ENCODE data around the gene ITGB4. TPM values are rescaled to one million over a fixed set of nuclear protein-coding genes. Genes with fewer than 3 reads are reported as not detected.
A peak's percentile ranks its signal among the peaks of the same experiment; 100 is the strongest.

ITGB4 gene
- total and polyA plus RNA-seq, 5 experiments from 2014 or later = 0.35 to 2.4 (median 1.5) TPM

GRCh38 chr17:75799402-75799801 lies 78.1 kb downstream of the ITGB4 start:
- peak overlapping the region in 5 of 10 donors; percentile 11 to 65 (median 38) for H3K27ac Mint-ChIP-seq
- DNase-seq (no peak), ATAC-seq (no peak)
- POLR2A ChIA-PET = no interaction called here
- no peak overlapping the region for H3K4me3 Mint-ChIP-seq
- H3K27me3 Mint-ChIP-seq = no peaks in the 10 kb centered on the region
- peaks cover 0 to 21% (median 5%) of the 10 kb centered on the region in 4 donors for H3K4me1 Mint-ChIP-seq
- peaks cover 0 to 62% (median 0%) of the 10 kb centered on the region in 3 donors for H3K36me3 Mint-ChIP-seq
- no peaks in the 10 kb centered on the region for H3K9me3 Mint-ChIP-seq

GRCh38 chr17:75803883-75804282 lies 82.6 kb downstream of the ITGB4 start:
- H3K27me3 Mint-ChIP-seq = no peaks in the 10 kb centered on the region
- H3K4me1 Mint-ChIP-seq = peaks cover 3 to 15% (median 6%) of the 10 kb centered on the region in 4 donors
- POLR2A ChIA-PET = interaction anchor here (0.6 kb wide), 1 partner anchor 458 kb away, joined by 5 read pairs; no protein-coding TSS in a partner anchor
- H3K27ac Mint-ChIP-seq = peak overlapping the region in 1 of 10 donors; percentile 22
- ATAC-seq = no peak
- no peak for DNase-seq
- H3K4me3 Mint-ChIP-seq = no peak overlapping the region
- peaks cover 0 to 32% (median 0%) of the 10 kb centered on the region in 3 donors for H3K36me3 Mint-ChIP-seq
- no peaks in the 10 kb centered on the region for H3K9me3 Mint-ChIP-seq

DNA sequence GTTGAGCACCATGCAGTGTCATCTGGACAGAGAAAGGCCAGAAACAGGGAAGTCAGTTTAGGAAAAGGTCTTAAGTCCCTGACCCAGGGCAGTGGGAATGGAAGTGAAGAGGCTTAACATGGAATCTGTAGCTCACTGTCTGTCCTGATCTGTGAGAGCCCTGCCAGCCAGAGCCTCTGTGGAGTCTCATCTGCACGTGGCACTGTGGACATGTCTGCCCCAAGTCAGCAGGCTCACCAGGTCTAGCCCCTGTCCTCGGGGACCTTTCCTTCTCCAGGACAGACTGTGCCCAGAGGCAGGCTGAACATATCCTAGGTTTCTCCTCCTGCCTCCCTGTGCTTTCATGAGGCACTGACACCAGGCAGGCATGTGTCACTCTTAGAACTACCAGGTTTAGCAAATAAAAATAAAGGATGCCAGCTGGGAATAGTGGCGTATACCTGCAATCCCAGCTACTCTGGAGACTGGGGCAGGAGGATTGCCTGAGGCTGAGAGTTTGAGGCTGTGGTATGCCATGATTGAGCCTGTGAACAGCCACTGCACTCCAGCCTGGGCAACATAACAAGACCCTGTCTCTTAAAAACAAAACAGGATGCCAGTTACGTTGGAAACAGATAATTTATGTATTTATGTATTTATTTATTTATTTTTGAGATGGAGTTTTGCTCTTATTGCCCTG lies 85.7 kb downstream of the ITGB4 start:
- POLR2A ChIA-PET = no interaction called here
- H3K4me3 Mint-ChIP-seq = no peak overlapping the region
- peaks cover 3 to 15% (median 7%) of the 10 kb centered on the region in 4 donors for H3K4me1 Mint-ChIP-seq
- peaks cover 0 to 25% (median 0%) of the 10 kb centered on the region in 3 donors for H3K36me3 Mint-ChIP-seq
- no peak for ATAC-seq
- no peak for DNase-seq
- H3K27ac Mint-ChIP-seq = no peak overlapping the region
- no peaks in the 10 kb centered on the region for H3K27me3 Mint-ChIP-seq
- no peaks in the 10 kb centered on the region for H3K9me3 Mint-ChIP-seq

Small RNA genes within 50 kb of the gene (microRNA-seq; reads per million reads assigned to microRNA genes)
- gene MIR4738 (ENCODE audit: borderline microRNAs expressed) = not detected

Other genes with a start within 250 kb of the ITGB4 start
- under 1 TPM; 0.65 to 0.80 TPM for gene CASKIN2, start 205.9 kb upstream of the ITGB4 start, total RNA-seq
- gene CASKIN2, start 205.9 kb upstream of the ITGB4 start, polyA plus RNA-seq = under 1 TPM; 0.05 to 0.62 (median 0.61) TPM
- gene TSEN54, start 204.9 kb upstream of the ITGB4 start, total RNA-seq = 10 to 100 TPM; 53.1 to 54.4 TPM
- 100 to 1,000 TPM in 2 of 3 donors, 10 to 100 TPM in 1; 98.2 to 121 (median 103) TPM for gene TSEN54, start 204.9 kb upstream of the ITGB4 start, polyA plus RNA-seq
- gene LLGL2, start 195.8 kb upstream of the ITGB4 start, total RNA-seq = 10 to 100 TPM; 30.3 to 30.6 TPM
- 10 to 100 TPM; 13.4 to 21.8 (median 15.0) TPM for gene LLGL2, start 195.8 kb upstream of the ITGB4 start, polyA plus RNA-seq
- gene MYO15B, start 133.7 kb upstream of the ITGB4 start, total RNA-seq = 100 to 1,000 TPM; 412 to 418 TPM
- gene MYO15B, start 133.7 kb upstream of the ITGB4 start, polyA plus RNA-seq = 1 to 10 TPM; 1.9 to 3.2 (median 2.5) TPM
- 1 to 10 TPM in 1 of 2 experiments, under 1 TPM in 1; 0.82 to 1.3 TPM for gene SMIM5, start 88.0 kb upstream of the ITGB4 start, total RNA-seq
- gene SMIM5, start 88.0 kb upstream of the ITGB4 start, polyA plus RNA-seq = under 1 TPM in 2 of 3 donors, not detected in 1; 0.06 to 0.13 TPM
- 10 to 100 TPM; 76.0 to 79.0 TPM for gene RECQL5, start 54.3 kb upstream of the ITGB4 start, total RNA-seq
- 10 to 100 TPM; 12.3 to 23.4 (median 19.3) TPM for gene RECQL5, start 54.3 kb upstream of the ITGB4 start, polyA plus RNA-seq
- 100 to 1,000 TPM in 1 of 2 experiments, 10 to 100 TPM in 1; 99.2 to 121 TPM for gene SAP30BP, start 54.1 kb upstream of the ITGB4 start, total RNA-seq
- 10 to 100 TPM; 57.8 to 72.0 (median 69.6) TPM for gene SAP30BP, start 54.1 kb upstream of the ITGB4 start, polyA plus RNA-seq
- 10 to 100 TPM; 14.8 to 18.0 TPM for gene GALK1, start 43.7 kb downstream of the ITGB4 start, total RNA-seq
- gene GALK1, start 43.7 kb downstream of the ITGB4 start, polyA plus RNA-seq = 10 to 100 TPM in 2 of 3 donors, 1 to 10 TPM in 1; 9.5 to 14.4 (median 13.9) TPM
- 10 to 100 TPM; 55.6 to 57.7 TPM for gene UNK, start 63.3 kb downstream of the ITGB4 start, total RNA-seq
- gene UNK, start 63.3 kb downstream of the ITGB4 start, polyA plus RNA-seq = 10 to 100 TPM; 24.4 to 26.9 (median 26.2) TPM
- 100 to 1,000 TPM; 147 to 153 TPM for gene UNC13D, start 122.9 kb downstream of the ITGB4 start, total RNA-seq
- gene UNC13D, start 122.9 kb downstream of the ITGB4 start, polyA plus RNA-seq = 10 to 100 TPM; 50.3 to 78.0 (median 54.0) TPM
- gene WBP2, start 133.9 kb downstream of the ITGB4 start, total RNA-seq = 100 to 1,000 TPM; 152 to 156 TPM
- 10 to 100 TPM; 58.1 to 95.1 (median 70.6) TPM for gene WBP2, start 133.9 kb downstream of the ITGB4 start, polyA plus RNA-seq
- 1 to 10 TPM; 9.7 to 9.9 TPM for gene TRIM47, start 157.1 kb downstream of the ITGB4 start, total RNA-seq
- gene TRIM47, start 157.1 kb downstream of the ITGB4 start, polyA plus RNA-seq = 1 to 10 TPM; 1.9 to 8.5 (median 4.2) TPM
- gene TRIM65, start 175.5 kb downstream of the ITGB4 start, total RNA-seq = 10 to 100 TPM; 34.5 to 40.9 TPM
- 10 to 100 TPM; 13.4 to 31.8 (median 18.9) TPM for gene TRIM65, start 175.5 kb downstream of the ITGB4 start, polyA plus RNA-seq
- gene MRPL38, start 183.4 kb downstream of the ITGB4 start, total RNA-seq = 100 to 1,000 TPM; 167 to 178 TPM
- 10 to 100 TPM; 56.4 to 78.7 (median 64.7) TPM for gene MRPL38, start 183.4 kb downstream of the ITGB4 start, polyA plus RNA-seq
- 10 to 100 TPM; 47.7 to 54.6 TPM for gene FBF1, start 219.6 kb downstream of the ITGB4 start, total RNA-seq
- 1 to 10 TPM; 2.4 to 8.0 (median 7.5) TPM for gene FBF1, start 219.6 kb downstream of the ITGB4 start, polyA plus RNA-seq

Data from naive thymus-derived CD8-positive, alpha-beta T cell (primary cell).